Body of pancreas (tissue), 4 donors: ENCODE data around the gene OPALIN. TPM values are rescaled to one million over a fixed set of nuclear protein-coding genes. Genes with fewer than 3 reads are reported as not detected.

Experiments used
- ATAC-seq: fragments of 150-250 bp; one replicate; pipeline ENCODE4 v1.9.1; 2016
- DNase-seq, 4 donors: peaks; one replicate each; pipeline ENCODE4 v3.0.0-alpha.2; 2019
- H3K27ac ChIP-seq, 4 donors: fragments of 200-600 bp; sonication (generic); 1 replicate in 3 of 4; 2 replicates in 1 of 4; pipeline versions ENCODE4 v1.5.1 to v1.6.1; 2016 to 2019; ENCODE audit warnings: mild to moderate bottlenecking in 1 of 4, mixed read lengths in 1 of 4, moderate library complexity in 1 of 4
- H3K27me3 ChIP-seq, 2 donors: fragments of 200-600 bp; sonication (generic); one replicate each; pipeline ENCODE4 v1.6.0; 2016; ENCODE audit warnings: mild to moderate bottlenecking in 1 of 2
- H3K36me3 ChIP-seq, 2 donors: fragments of 200-600 bp; sonication (generic); replicated peaks in 1 of 2; 2 replicates each; pipeline ENCODE4 v1.5.1; 2016; ENCODE audit warnings: low read depth in 2 of 2; ENCODE audit not compliant: insufficient read depth in 1 of 2
- H3K4me1 ChIP-seq: fragments of 200-600 bp; sonication (generic); one replicate; pipeline ENCODE4 v1.6.0; 2016
- H3K4me3 ChIP-seq, 2 donors: fragments of 200-600 bp; sonication (generic); 1 replicate in 1 of 2; 2 replicates in 1 of 2; pipeline ENCODE4 v1.5.1; 2016 to 2019
- H3K9me3 ChIP-seq, 3 donors: fragments of 200-600 bp; sonication (generic); 1 replicate in 2 of 3; 2 replicates in 1 of 3; pipeline ENCODE4 v1.5.1; 2016
- POLR2A ChIP-seq, 3 donors: fragments of 450-650 bp; IDR thresholded peaks; one replicate each; pipeline ENCODE4 v1.6.1; 2016; ENCODE audit warnings: antibody characterized with exemption in 3 of 3, mild to moderate bottlenecking in 2 of 3
- WGBS, 2 donors: methylation state at CpG; one replicate each; pipeline ENCODE4 v1.1.5; 2017; 5-methylcytosine and 5-hydroxymethylcytosine counted together
- intact Hi-C: fragments of 100-400 bp; cut with DNase I; formaldehyde crosslinking; loops from one replicate; pipeline ENCODE4 v1.15.1; 2023
- total RNA-seq, 2 donors: library from RNA; depleted of rRNA; stranded (reverse); fragments of >200 nt; gene quantifications; one replicate each; pipeline ENCODE4 v1.1.0, GENCODE V29; 2016
- TF ChIP-seq, protein P1 (sequence below), 7 experiments: fragments of 450-650 bp in 4 of 7; fragments of 200-600 bp in 3 of 7; sonication (generic) in 3 of 7; IDR thresholded peaks; one replicate each; pipeline ENCODE4 v1.5.1; 2016 to 2019; ENCODE audit warnings: antibody characterized with exemption in 7 of 7

OPALIN gene
- total RNA-seq, 2 donors from 2014 or later = not detected

DNA sequence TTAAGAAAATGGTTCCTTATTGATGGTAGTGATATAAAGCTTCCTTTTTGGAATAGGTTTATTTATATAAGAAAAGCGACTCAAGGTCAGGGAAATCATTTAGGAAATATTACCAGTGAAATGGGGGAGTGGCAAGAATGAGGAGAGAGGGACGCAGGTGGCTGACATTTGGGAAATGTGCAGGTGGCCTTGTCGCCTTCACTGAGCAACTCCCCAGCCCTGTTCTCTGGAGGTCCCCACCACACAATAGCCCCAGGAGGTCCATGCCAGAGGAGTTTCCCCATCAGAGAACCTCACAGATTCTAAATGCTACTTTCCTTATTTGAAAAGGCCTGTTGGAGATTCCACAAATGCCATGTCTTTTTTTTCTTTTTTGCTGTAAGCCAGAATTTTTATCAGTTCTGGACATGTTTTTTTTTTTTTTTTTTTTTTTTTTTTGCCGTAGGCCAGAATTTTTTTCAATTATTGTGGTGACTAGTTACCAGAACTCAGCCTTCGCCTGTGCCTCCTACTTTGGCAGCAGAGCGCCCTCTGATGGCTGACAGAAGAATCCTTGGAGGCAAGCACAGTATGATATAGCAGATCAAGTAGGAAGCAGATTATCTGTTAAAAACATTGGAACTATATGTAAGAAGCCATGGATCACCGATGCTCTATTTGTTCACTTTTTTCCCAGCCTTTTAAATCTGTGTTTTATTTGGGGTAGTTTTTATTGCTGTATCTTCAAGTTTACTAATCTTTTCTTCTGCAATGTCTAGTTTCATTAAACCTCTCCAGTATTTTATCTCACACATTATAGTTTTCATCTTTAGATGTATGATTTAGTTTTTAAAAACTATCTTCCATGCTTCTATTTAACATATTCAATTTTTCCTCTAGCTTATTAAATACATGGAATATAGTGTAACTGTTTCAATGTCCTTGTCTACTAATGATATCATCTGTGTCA, 18.6 kb downstream of the OPALIN start:
- DNase-seq = peak; percentile 79 to 84 (median 83)
- TF ChIP-seq, protein P1, sequence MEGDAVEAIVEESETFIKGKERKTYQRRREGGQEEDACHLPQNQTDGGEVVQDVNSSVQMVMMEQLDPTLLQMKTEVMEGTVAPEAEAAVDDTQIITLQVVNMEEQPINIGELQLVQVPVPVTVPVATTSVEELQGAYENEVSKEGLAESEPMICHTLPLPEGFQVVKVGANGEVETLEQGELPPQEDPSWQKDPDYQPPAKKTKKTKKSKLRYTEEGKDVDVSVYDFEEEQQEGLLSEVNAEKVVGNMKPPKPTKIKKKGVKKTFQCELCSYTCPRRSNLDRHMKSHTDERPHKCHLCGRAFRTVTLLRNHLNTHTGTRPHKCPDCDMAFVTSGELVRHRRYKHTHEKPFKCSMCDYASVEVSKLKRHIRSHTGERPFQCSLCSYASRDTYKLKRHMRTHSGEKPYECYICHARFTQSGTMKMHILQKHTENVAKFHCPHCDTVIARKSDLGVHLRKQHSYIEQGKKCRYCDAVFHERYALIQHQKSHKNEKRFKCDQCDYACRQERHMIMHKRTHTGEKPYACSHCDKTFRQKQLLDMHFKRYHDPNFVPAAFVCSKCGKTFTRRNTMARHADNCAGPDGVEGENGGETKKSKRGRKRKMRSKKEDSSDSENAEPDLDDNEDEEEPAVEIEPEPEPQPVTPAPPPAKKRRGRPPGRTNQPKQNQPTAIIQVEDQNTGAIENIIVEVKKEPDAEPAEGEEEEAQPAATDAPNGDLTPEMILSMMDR (IDR thresholded peaks at IDR 0.05) = peak; percentile 37 to 76 (median 70)
- no peak for TF ChIP-seq POLR2A (IDR thresholded peaks at IDR 0.05)
- Histone ChIP-seq H3K27ac (peak overlapping the region in 1 of 4 donors; percentile 18), H3K9me3 (no peaks in the 10 kb centered on the region), H3K27me3 (no peaks in the 10 kb centered on the region), H3K4me1 (peaks cover 14% of the 10 kb centered on the region), H3K36me3 (no peaks in the 10 kb centered on the region), H3K4me3 (no peak overlapping the region)
- peak; percentile 92 for ATAC-seq
- 13 to 18% methylated on average over 7 of the region's 7 CpGs for whole genome bisulfite sequencing, 2 donors
- intact Hi-C loops = no loop called here

DNA sequence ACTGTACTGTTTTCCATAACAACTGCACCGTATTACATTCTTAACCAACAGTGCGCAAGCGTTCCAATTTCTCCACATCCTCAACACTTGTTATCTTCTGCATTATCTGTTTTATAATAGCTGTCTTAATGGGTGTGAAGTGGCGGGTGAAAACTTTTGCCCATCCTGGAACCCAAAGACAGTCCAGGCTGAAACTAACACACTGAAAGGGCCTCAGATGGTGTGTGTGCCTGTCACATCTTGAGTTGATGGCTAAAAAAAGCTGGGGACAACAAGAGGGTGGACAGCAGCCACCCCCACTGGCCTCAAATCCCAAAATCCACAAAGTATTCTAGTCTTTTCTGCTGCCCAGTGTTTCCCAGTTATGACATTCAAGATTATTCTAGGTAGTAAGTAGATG, 19.4 kb downstream of the OPALIN start:
- Histone ChIP-seq H3K4me3 (no peak overlapping the region), H3K27me3 (no peaks in the 10 kb centered on the region), H3K27ac (no peak overlapping the region), H3K36me3 (no peaks in the 10 kb centered on the region), H3K4me1 (peaks cover 14% of the 10 kb centered on the region), H3K9me3 (no peaks in the 10 kb centered on the region)
- DNase-seq (no peak), ATAC-seq (no peak)
- intact Hi-C loops = no loop called here
- TF ChIP-seq, protein P1 (IDR thresholded peaks at IDR 0.05) = no peak
- TF ChIP-seq POLR2A (IDR thresholded peaks at IDR 0.05) = no peak
- WGBS, 2 donors = 96 to 97% methylated on average over 4 of the region's 4 CpGs

DNA sequence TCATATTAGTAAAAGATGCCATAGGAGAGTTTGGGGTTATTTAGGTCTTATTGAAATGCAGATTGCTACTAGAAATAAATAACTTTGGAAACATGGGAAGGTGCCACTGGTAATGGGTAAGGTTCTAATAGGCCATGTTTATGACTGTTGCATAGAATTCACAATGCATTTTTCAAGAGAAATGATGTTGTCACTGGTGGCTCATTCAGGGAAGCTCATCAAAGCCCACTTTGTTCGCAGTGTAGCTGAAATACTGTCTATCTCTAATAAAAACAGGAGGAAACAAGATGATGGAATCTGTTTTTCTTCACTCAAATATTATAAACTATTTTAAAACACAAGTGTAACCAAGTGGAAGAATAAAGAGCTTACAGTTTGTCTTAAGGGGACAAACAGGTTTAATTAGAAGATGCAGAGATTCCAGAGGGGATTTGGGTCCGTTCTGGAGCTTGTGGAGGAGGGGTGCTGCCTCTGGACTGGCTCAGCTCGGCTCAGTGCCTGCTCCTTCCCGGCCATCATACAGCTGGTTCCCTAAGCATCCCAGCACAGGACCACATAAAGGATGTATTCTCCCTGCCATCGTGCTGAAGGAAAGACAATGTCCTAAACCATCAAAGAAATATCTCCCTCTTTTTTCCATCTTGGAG, 20.4 kb downstream of the OPALIN start:
- Histone ChIP-seq H3K9me3 (no peaks in the 10 kb centered on the region), H3K27me3 (no peaks in the 10 kb centered on the region), H3K27ac (no peak overlapping the region), H3K4me3 (no peak overlapping the region), H3K36me3 (no peaks in the 10 kb centered on the region), H3K4me1 (peaks cover 14% of the 10 kb centered on the region)
- no peak for DNase-seq
- ATAC-seq = no peak
- 61 to 64% methylated on average over 5 of the region's 5 CpGs for WGBS, 2 donors
- intact Hi-C loops = no loop called here
- TF ChIP-seq POLR2A (IDR thresholded peaks at IDR 0.05) = no peak
- TF ChIP-seq, protein P1 (IDR thresholded peaks at IDR 0.05) = no peak

DNA sequence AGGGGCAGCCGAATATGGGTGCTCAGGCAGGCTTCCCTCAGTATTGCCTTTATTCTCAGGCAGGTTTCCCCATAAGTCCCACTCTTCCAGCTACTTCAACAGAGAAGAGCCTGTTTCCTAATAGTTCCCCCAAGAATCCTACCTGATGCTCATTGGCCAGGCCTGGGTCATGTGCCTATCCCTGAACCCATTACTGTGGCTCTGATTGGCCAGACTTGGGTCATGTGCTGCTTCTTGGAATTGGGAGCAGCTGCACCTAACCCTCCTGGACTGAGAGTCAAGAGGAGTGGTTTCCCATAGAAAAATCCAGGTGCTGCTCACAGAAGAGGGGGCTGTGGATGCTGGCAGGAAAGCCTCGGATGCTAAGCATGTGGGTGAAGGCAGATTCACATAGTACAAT, 21.7 kb downstream of the OPALIN start:
- no peak for DNase-seq
- Histone ChIP-seq H3K36me3 (no peaks in the 10 kb centered on the region), H3K4me3 (no peak overlapping the region), H3K9me3 (no peaks in the 10 kb centered on the region), H3K4me1 (peaks cover 14% of the 10 kb centered on the region), H3K27me3 (no peaks in the 10 kb centered on the region), H3K27ac (no peak overlapping the region)
- TF ChIP-seq POLR2A (IDR thresholded peaks at IDR 0.05) = no peak
- TF ChIP-seq, protein P1 (IDR thresholded peaks at IDR 0.05) = no peak
- ATAC-seq = no peak
- intact Hi-C loops = no loop called here
- WGBS, 2 donors = 81 to 96% methylated on average over 2 of the region's 2 CpGs
